KBM-7 (cell line): ENCODE data around the gene MAP2K6.

ENCODE experiments used
- DNase-seq: peaks from one replicate; pipeline ENCODE4 v3.0.0-alpha.2; 2015
- in situ Hi-C: fragments of 300-500 bp; cut with MboI; formaldehyde crosslinking; loops from 2 replicates; pipeline ENCODE4 v1.14.3; 2020; ENCODE audit warnings: low sequenced_read_pairs, low pct_unique_long_range_greater_than_20kb, mixed read lengths

MAP2K6 gene

GRCh38 chr17:69593716-69594115 is 179.2 kb downstream of the MAP2K6 start:
- no peak for DNase-seq
- in situ Hi-C loops, result no loop called here

- in situ Hi-C loops, result no loop called here
- DNase-seq, result no peak
Observed at GRCh38 chr17:69594641-69595040, 180.1 kb downstream of the MAP2K6 start.

GRCh38 chr17:69596141-69596540 is 181.6 kb downstream of the MAP2K6 start:
- in situ Hi-C loops, result no loop called here
- DNase-seq, result no peak

GRCh38 chr17:69597898-69598692 is 183.6 kb downstream of the MAP2K6 start:
- DNase-seq, result no peak
- in situ Hi-C loops, result no loop called here

- in situ Hi-C loops, result no loop called here
- DNase-seq, result no peak
Observed at GRCh38 chr17:69602972-69603371, 188.5 kb downstream of the MAP2K6 start.
